RWPE2 (cell line): ENCODE data around the gene CFAP46.

ENCODE experiments used
- ATAC-seq: fragments of 200-7000 bp; cut with Tn5 transposase; 3 replicates; pipeline ENCODE4 v1.9.1; 2021; ENCODE audit warnings: low read depth
- DNase-seq: peaks from one replicate; pipeline ENCODE4 v3.0.0-alpha.2; 2020; ENCODE audit warnings: low spot score
- H3K27ac ChIP-seq: fragments of 450-650 bp; 2 replicates; pipeline ENCODE4 v1.5.1; 2017; ENCODE audit warnings: mild to moderate bottlenecking; ENCODE audit not compliant: poor library complexity, severe bottlenecking
- H3K27me3 ChIP-seq: fragments of 250-450 bp; sonication (Bioruptor Pico); 2 replicates; pipeline ENCODE4 v1.5.1; 2021; ENCODE audit warnings: mild to moderate bottlenecking, moderate library complexity; ENCODE audit not compliant: insufficient read depth, poor library complexity, severe bottlenecking
- H3K36me3 ChIP-seq: fragments of 250-450 bp; sonication (Bioruptor Pico); 2 replicates; pipeline ENCODE4 v1.5.1; 2020; ENCODE audit warnings: low read depth, mild to moderate bottlenecking, moderate library complexity
- H3K4me1 ChIP-seq: fragments of 250-450 bp; sonication (Bioruptor Pico); 2 replicates; pipeline ENCODE4 v1.5.1; 2021; ENCODE audit warnings: mild to moderate bottlenecking, moderate library complexity; ENCODE audit not compliant: insufficient read depth, poor library complexity, severe bottlenecking
- H3K4me3 ChIP-seq: fragments of 250-450 bp; sonication (Bioruptor Pico); 2 replicates; pipeline ENCODE4 v1.5.1; 2021; ENCODE audit warnings: mild to moderate bottlenecking, moderate library complexity; ENCODE audit not compliant: severe bottlenecking
- H3K9me3 ChIP-seq: fragments of 250-450 bp; sonication (Bioruptor Pico); 2 replicates; pipeline ENCODE4 v1.5.1; 2021; ENCODE audit warnings: mild to moderate bottlenecking, moderate library complexity; ENCODE audit not compliant: severe bottlenecking
- CTCF ChIP-seq: fragments of 450-650 bp; IDR thresholded peaks from one replicate; pipeline ENCODE4 v1.5.1; 2017; ENCODE audit warnings: mild to moderate bottlenecking, moderate library complexity; ENCODE audit not compliant: poor library complexity, severe bottlenecking

The CFAP46 gene

GRCh38 chr10:132945125-132945893, 2.9 kb upstream of the CFAP46 start:
- H3K36me3 ChIP-seq = no peaks in the 10 kb centered on the region
- H3K4me3 ChIP-seq = no peak overlapping the region
- ATAC-seq (no peak; the same call in 2 of the 3 replicates), DNase-seq (no peak)
- H3K4me1 ChIP-seq = no peaks in the 10 kb centered on the region
- TF ChIP-seq CTCF = no peak
- H3K27ac ChIP-seq = no peak overlapping the region
- peaks cover 15% of the 10 kb centered on the region for H3K27me3 ChIP-seq
- no peaks in the 10 kb centered on the region for H3K9me3 ChIP-seq

DNA sequence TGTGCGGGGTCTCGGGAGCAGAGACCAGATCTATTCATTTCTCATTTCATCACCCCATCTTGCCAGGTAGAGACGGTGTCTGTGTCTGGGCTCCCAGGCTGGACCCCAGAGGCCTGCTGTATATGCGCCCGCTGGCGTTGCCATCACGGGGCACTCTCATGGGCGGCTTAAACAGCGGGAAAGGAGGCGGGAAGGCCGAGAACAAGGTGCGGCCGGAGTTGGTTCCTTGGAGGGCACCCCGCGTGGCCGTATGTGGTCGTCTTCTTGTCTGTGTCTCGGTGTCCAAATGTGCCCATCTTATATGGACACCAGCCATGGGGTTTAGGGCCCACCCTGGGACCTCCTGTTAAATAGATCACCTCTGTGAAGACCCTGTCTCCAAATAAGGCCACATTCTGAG, 2.1 kb upstream of the CFAP46 start:
- ATAC-seq = no peak
- H3K27me3 ChIP-seq = peaks cover 15% of the 10 kb centered on the region

DNA sequence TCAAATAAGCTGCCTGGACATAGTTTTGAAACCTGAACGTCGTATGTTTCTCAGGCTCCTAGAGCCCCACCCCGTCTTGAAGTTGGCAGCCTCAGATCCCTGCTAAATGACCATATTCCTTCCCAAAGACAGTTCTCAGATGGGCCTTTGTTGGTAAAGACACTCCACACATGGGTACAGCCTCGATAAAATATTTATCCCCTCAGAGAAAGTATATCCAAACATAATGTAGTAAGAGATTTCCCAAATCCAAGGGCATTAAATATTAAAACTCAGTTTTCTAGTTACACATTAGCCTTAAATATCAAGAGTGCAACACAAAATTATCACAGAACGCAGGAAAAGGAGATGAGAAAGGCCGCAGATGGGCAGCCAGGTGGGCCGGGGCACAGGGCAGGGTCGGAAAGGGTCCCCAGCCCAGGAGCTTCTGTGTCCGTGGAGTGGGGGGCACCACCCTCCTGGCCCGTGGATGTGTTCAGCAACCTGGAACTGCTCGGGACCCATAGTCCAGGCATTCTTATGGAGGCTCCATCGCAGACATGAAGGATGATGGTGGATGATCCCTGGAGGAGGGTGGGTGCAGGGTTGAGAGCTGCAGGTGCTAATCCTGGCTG, 1.5 kb upstream of the CFAP46 start:
- Histone ChIP-seq H3K27ac (no peak overlapping the region), H3K4me3 (no peak overlapping the region), H3K27me3 (peaks cover 10% of the 10 kb centered on the region), H3K36me3 (no peaks in the 10 kb centered on the region), H3K9me3 (no peaks in the 10 kb centered on the region), H3K4me1 (no peaks in the 10 kb centered on the region)
- DNase-seq (no peak), ATAC-seq (no peak)
- no peak for TF ChIP-seq CTCF

More for the DNA sequence above, 2.1 kb upstream of the CFAP46 start:
- no peaks in the 10 kb centered on the region for H3K4me1 ChIP-seq
- H3K9me3 ChIP-seq = no peaks in the 10 kb centered on the region
- H3K4me3 ChIP-seq = no peak overlapping the region
- H3K27ac ChIP-seq = no peak overlapping the region
- no peak for TF ChIP-seq CTCF
- no peak for DNase-seq
- no peaks in the 10 kb centered on the region for H3K36me3 ChIP-seq

DNA sequence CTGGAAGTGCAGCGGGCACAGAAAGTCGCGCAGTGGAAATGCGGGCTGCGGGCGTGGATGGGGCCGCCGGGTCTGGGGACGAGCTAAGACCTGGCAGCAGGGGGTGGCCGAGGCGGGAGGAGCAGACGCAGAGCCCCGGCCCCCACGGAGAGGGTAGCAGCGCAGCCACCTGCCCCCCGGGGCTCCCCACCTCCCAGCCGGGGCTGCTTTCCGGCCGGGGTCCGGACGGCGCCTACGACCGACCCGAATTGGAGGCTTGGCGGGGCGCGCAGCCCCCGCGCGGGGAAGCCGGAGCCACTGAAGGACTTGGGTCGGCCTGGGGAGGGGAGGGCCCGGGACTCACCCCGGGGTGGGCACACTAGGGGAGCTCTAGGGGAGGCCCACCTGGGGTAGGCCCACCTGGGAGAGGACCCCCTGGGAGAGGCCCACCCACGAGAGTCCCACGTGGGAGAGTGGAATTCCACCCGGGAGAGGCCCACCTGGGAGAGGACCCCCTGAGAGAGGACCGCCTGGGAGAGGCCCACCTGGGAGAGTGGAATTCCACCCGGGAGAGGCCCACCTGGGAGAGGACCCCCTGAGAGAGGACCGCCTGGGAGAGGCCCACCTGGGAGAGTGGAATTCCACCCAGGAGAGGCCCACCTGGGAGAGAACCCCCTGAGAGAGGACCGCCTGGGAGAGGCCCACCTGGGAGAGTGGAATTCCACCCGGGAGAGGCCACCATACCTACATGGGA, 854 bp upstream of the CFAP46 start:
- ATAC-seq = no peak
- H3K27ac ChIP-seq = no peak overlapping the region
- H3K9me3 ChIP-seq = no peaks in the 10 kb centered on the region
- no peak for TF ChIP-seq CTCF
- H3K27me3 ChIP-seq = peaks cover 6% of the 10 kb centered on the region
- peak overlapping the region; percentile 45 for H3K4me3 ChIP-seq
- no peaks in the 10 kb centered on the region for H3K36me3 ChIP-seq
- no peaks in the 10 kb centered on the region for H3K4me1 ChIP-seq
- no peak for DNase-seq
